DOHH2 (cell line): ENCODE results near the gene SGPL1.

Source experiments
- H3F3A ChIP-seq: fragments of 200-600 bp; sonication (generic), shearing (Covaris generic); 2 replicates; pipeline ENCODE4 v1.6.0; 2016; ENCODE audit warnings: antibody characterized with exemption, mild to moderate bottlenecking; ENCODE audit not compliant: control insufficient read depth, insufficient read depth
- H3K27ac ChIP-seq: fragments of 200-600 bp; sonication (generic); 2 replicates; pipeline ENCODE4 v1.5.1; 2014; ENCODE audit warnings: low read depth, mild to moderate bottlenecking, low read length, moderate library complexity
- H3K27me3 ChIP-seq: fragments of 200-600 bp; sonication (generic); 2 replicates; pipeline ENCODE4 v1.6.1; 2014; ENCODE audit warnings: mild to moderate bottlenecking, low read length, mixed read lengths; ENCODE audit not compliant: control insufficient read depth
- H3K36me3 ChIP-seq: fragments of 200-600 bp; sonication (generic); 2 replicates; pipeline ENCODE4 v1.6.1; 2014; ENCODE audit warnings: mild to moderate bottlenecking, low read length, moderate library complexity, mixed read lengths; ENCODE audit not compliant: control insufficient read depth
- H3K4me1 ChIP-seq: fragments of 200-600 bp; sonication (generic); 2 replicates; pipeline ENCODE4 v1.6.1; 2014; ENCODE audit warnings: mild to moderate bottlenecking, low read length, mixed read lengths; ENCODE audit not compliant: control insufficient read depth
- H3K4me2 ChIP-seq: fragments of 200-600 bp; sonication (generic); 2 replicates; pipeline ENCODE4 v1.6.0; 2014; ENCODE audit warnings: mild to moderate bottlenecking, low read length, moderate library complexity
- H3K4me3 ChIP-seq: fragments of 200-600 bp; sonication (generic); 2 replicates; pipeline ENCODE4 v1.5.1; 2014; ENCODE audit warnings: mild to moderate bottlenecking, low read length, mixed read lengths
- H3K79me2 ChIP-seq: fragments of 200-600 bp; sonication (generic); 2 replicates; pipeline ENCODE4 v1.6.1; 2014; ENCODE audit warnings: mild to moderate bottlenecking, low read length, mixed read lengths; ENCODE audit not compliant: control insufficient read depth
- H3K9me2 ChIP-seq: fragments of 200-600 bp; sonication (generic); replicated peaks from 2 replicates; pipeline ENCODE4 v1.6.1; 2014; ENCODE audit warnings: mild to moderate bottlenecking, low read length, mixed read lengths; ENCODE audit not compliant: control insufficient read depth
- H3K9me3 ChIP-seq: fragments of 200-600 bp; sonication (generic); 2 replicates; pipeline ENCODE4 v1.6.1; 2014; ENCODE audit warnings: antibody characterized with exemption, low read length, mixed read lengths; ENCODE audit not compliant: control insufficient read depth, insufficient read depth
- H4K20me1 ChIP-seq: fragments of 200-600 bp; sonication (generic); 2 replicates; pipeline ENCODE4 v1.6.0; 2014; ENCODE audit warnings: low read depth, mild to moderate bottlenecking, antibody characterized with exemption, low read length, moderate library complexity; ENCODE audit not compliant: control insufficient read depth, insufficient read depth
- CTCF ChIP-seq: fragments of 200-600 bp; sonication (generic); IDR thresholded peaks from one replicate; pipeline ENCODE4 v1.5.1; 2014; ENCODE audit warnings: antibody characterized with exemption, mild to moderate bottlenecking, low read depth, low read length; ENCODE audit not compliant: poor library complexity, severe bottlenecking
- EZH2phosphoT487 ChIP-seq: fragments of 200-600 bp; sonication (generic); IDR thresholded peaks from 2 replicates; pipeline ENCODE4 v1.6.1; 2017; ENCODE audit warnings: borderline replicate concordance, mild to moderate bottlenecking, antibody characterized with exemption, low read length, moderate library complexity, mixed read lengths

SGPL1 gene

GRCh38 chr10:70912556-70912955 lies 96.8 kb downstream of the SGPL1 start:
- no peak overlapping the region for H3K4me2 ChIP-seq
- H3K36me3 ChIP-seq: no peaks in the 10 kb centered on the region

GRCh38 chr10:70913191-70913892 lies 97.6 kb downstream of the SGPL1 start:
- Histone ChIP-seq H3K9me2 (no peaks in the 10 kb centered on the region), H3K79me2 (no peaks in the 10 kb centered on the region), H3K27ac (no peak overlapping the region), H4K20me1 (no peaks in the 10 kb centered on the region), H3K27me3 (no peaks in the 10 kb centered on the region), H3F3A (no peaks in the 10 kb centered on the region), H3K36me3 (no peaks in the 10 kb centered on the region), H3K4me3 (no peak overlapping the region), H3K9me3 (no peaks in the 10 kb centered on the region), H3K4me2 (no peak overlapping the region), H3K4me1 (no peaks in the 10 kb centered on the region)
- TF ChIP-seq CTCF: no peak
- TF ChIP-seq EZH2phosphoT487: no peak

More at GRCh38 chr10:70912556-70912955, 96.8 kb downstream of the SGPL1 start:
- Histone ChIP-seq H3K27ac (no peak overlapping the region), H3K4me1 (no peaks in the 10 kb centered on the region), H3K9me3 (no peaks in the 10 kb centered on the region), H3K4me3 (no peak overlapping the region), H4K20me1 (no peaks in the 10 kb centered on the region), H3K79me2 (no peaks in the 10 kb centered on the region), H3K27me3 (no peaks in the 10 kb centered on the region), H3K9me2 (no peaks in the 10 kb centered on the region), H3F3A (no peaks in the 10 kb centered on the region)
- no peak for TF ChIP-seq CTCF
- TF ChIP-seq EZH2phosphoT487: no peak

GRCh38 chr10:70913893-70914240 lies 98.1 kb downstream of the SGPL1 start:
- Histone ChIP-seq H3K79me2 (no peaks in the 10 kb centered on the region), H3K27ac (no peak overlapping the region), H3K9me3 (no peaks in the 10 kb centered on the region), H3K36me3 (no peaks in the 10 kb centered on the region), H3F3A (no peaks in the 10 kb centered on the region), H3K9me2 (no peaks in the 10 kb centered on the region), H3K4me1 (no peaks in the 10 kb centered on the region), H4K20me1 (no peaks in the 10 kb centered on the region), H3K27me3 (no peaks in the 10 kb centered on the region), H3K4me3 (no peak overlapping the region), H3K4me2 (no peak overlapping the region)
- TF ChIP-seq CTCF (no peak), EZH2phosphoT487 (no peak)
